HepG2 (cell line): ENCODE measurements around the gene UQCRC2. TPM values are rescaled to one million over a fixed set of nuclear protein-coding genes. Genes with fewer than 3 reads are reported as not detected.

ENCODE experiments used
- CBX1 ChIP-seq: IDR thresholded peaks from one replicate; pipeline ENCODE4 v1.6.1; 2016; ENCODE audit warnings: antibody characterized with exemption, low read depth
- ELF3 ChIP-seq: IDR thresholded peaks from 2 replicates; pipeline ENCODE4 v1.6.1; 2016; ENCODE audit warnings: missing genetic modification reagents, missing compliant biosample characterization
- GMEB2 ChIP-seq: IDR thresholded peaks from 2 replicates; pipeline ENCODE4 v1.6.1; 2016; ENCODE audit warnings: missing biosample characterization, missing genetic modification reagents, low read depth
- IKZF1 ChIP-seq: fragments of 450-650 bp; IDR thresholded peaks from 2 replicates; pipeline ENCODE4 v1.7.1; 2016
- KMT2A ChIP-seq: sonication (generic); formaldehyde crosslinking; IDR thresholded peaks from 2 replicates; pipeline ENCODE4 v1.4.0; 2020; ENCODE audit warnings: missing genetic modification reagents
- PAXIP1 ChIP-seq: sonication (generic); formaldehyde crosslinking; conservative IDR thresholded peaks from 2 replicates; pipeline ENCODE4 v1.4.0; 2020; ENCODE audit warnings: mild to moderate bottlenecking, missing genetic modification reagents, moderate library complexity
- RXRB ChIP-seq: IDR thresholded peaks from 2 replicates; pipeline ENCODE4 v1.6.1; 2016; ENCODE audit warnings: borderline replicate concordance, missing genetic modification reagents, missing compliant biosample characterization
- TFDP1 ChIP-seq: IDR thresholded peaks from 2 replicates; pipeline ENCODE4 v1.6.1; 2016; ENCODE audit warnings: missing compliant biosample characterization, missing genetic modification reagents, borderline replicate concordance
- XRCC5 ChIP-seq: fragments of 200-400 bp; formaldehyde crosslinking; optimal IDR thresholded peaks from 2 replicates; pipeline ENCODE3; 2017; ENCODE audit warnings: mild to moderate bottlenecking, low read length
- ZBTB10 ChIP-seq: sonication (generic); formaldehyde crosslinking; IDR thresholded peaks from 2 replicates; pipeline ENCODE4 v1.4.0; 2020; ENCODE audit warnings: missing genetic modification reagents, borderline replicate concordance
- ZBTB33 ChIP-seq: sonication (generic); formaldehyde crosslinking; IDR thresholded peaks from 2 replicates; pipeline ENCODE4 v1.4.0; 2020; ENCODE audit warnings: missing genetic modification reagents
- ZFP82 ChIP-seq: sonication (generic); formaldehyde crosslinking; IDR thresholded peaks from 2 replicates; pipeline ENCODE4 v1.5.1; 2020; ENCODE audit warnings: mild to moderate bottlenecking, missing genetic modification reagents, borderline replicate concordance
- ZNF460 ChIP-seq: sonication (generic); formaldehyde crosslinking; IDR thresholded peaks from 2 replicates; pipeline ENCODE4 v1.5.1; 2020; ENCODE audit warnings: missing genetic modification reagents, mild to moderate bottlenecking, borderline replicate concordance
- ZNF616 ChIP-seq: sonication (generic); formaldehyde crosslinking; IDR thresholded peaks from 2 replicates; pipeline ENCODE4 v1.5.0; 2020; ENCODE audit warnings: low read depth, mild to moderate bottlenecking, missing genetic modification reagents
- ZNF766 ChIP-seq: sonication (generic); formaldehyde crosslinking; IDR thresholded peaks from 2 replicates; pipeline ENCODE4 v1.5.0; 2020; ENCODE audit warnings: missing genetic modification reagents, borderline replicate concordance
- polyA plus RNA-seq, 8 experiments: library from polyadenylated mRNA; depleted of rRNA in 3 of 8; stranded (reverse) in 7 of 8; unstranded in 1 of 8; fragments of >200 nt; fragmentation: Illumina TruSeq in 4 of 8; extraction: Trizol in 4 of 8; gene quantifications; 2 replicates each; pipeline versions ENCODE4 v1.2.1 to v1.2.3, GENCODE V29; 2011 to 2016; ENCODE audit warnings: low read depth in 4 of 8, missing spikeins in 1 of 8, mixed read lengths in 1 of 8; ENCODE audit not compliant: insufficient read depth in 1 of 8
- total RNA-seq, 5 experiments: library from RNA; depleted of rRNA; stranded (reverse); fragments of >200 nt; fragmentation: Illumina TruSeq; extraction: Trizol; gene quantifications; 2 replicates each; pipeline ENCODE4 v1.2.3, GENCODE V29; 2016; ENCODE audit warnings: low read depth in 1 of 5
- TF ChIP-seq, protein P1 (sequence below): fragments of 450-650 bp; IDR thresholded peaks from 2 replicates; pipeline ENCODE4 v1.6.1; 2016

The UQCRC2 gene
- total and polyA plus RNA-seq, 2 of the 13 experiments (the other 11 are each of a cell fraction or from before 2014, with no cell fraction given): 442 to 536 TPM

- TF ChIP-seq ZBTB33 (CRISPR knock-in tag) (no peak), ZFP82 (no peak), ZNF766 (CRISPR knock-in tag) (no peak), RXRB (CRISPR knock-in tag) (peak; percentile 30; the same call in 1 of the 2 replicates), ZNF460 (CRISPR knock-in tag) (peak; percentile 93), PAXIP1 (CRISPR knock-in tag) (no peak; the same call in 1 of the 2 replicates), TFDP1 (CRISPR knock-in tag) (0 out of 2 replicates have a peak, but pooled peaks have one; percentile 46), ZBTB10 (no peak), CBX1 (no peak), KMT2A (no peak; the same call in 1 of the 2 replicates), ELF3 (CRISPR knock-in tag) (no peak), IKZF1 (no peak), XRCC5 (no peak), GMEB2 (CRISPR knock-in tag) (no peak), ZNF616 (CRISPR knock-in tag) (no peak)
- TF ChIP-seq, protein P1, sequence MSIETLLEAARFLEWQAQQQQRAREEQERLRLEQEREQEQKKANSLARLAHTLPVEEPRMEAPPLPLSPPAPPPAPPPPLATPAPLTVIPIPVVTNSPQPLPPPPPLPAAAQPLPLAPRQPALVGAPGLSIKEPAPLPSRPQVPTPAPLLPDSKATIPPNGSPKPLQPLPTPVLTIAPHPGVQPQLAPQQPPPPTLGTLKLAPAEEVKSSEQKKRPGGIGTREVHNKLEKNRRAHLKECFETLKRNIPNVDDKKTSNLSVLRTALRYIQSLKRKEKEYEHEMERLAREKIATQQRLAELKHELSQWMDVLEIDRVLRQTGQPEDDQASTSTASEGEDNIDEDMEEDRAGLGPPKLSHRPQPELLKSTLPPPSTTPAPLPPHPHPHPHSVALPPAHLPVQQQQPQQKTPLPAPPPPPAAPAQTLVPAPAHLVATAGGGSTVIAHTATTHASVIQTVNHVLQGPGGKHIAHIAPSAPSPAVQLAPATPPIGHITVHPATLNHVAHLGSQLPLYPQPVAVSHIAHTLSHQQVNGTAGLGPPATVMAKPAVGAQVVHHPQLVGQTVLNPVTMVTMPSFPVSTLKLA: peak; percentile 99
Measured at GRCh38 chr16:21996923-21997696, 43.9 kb downstream of the UQCRC2 start (continued).
